ENCODE data around the gene LMO1.

- TF ChIP-seq POLR2A (IDR thresholded peaks at IDR 0.05) (no peak), CTCF (IDR thresholded peaks at IDR 0.05) (no peak)
These were observed 11.3 kb downstream of the LMO1 start for GRCh38 chr11:8252388-8252787.
